Pancreas (tissue), 10 donors: ENCODE data around the gene EVC2. TPM values are rescaled to one million over a fixed set of nuclear protein-coding genes. Genes with fewer than 3 reads are reported as not detected.

Source experiments
- ATAC-seq, 4 donors: fragments of 200-7000 bp; cut with Tn5 transposase; one replicate each; pipeline versions ENCODE4 v1.8.0 to v1.9.1; 2020; ENCODE audit warnings: mild to moderate bottlenecking in 4 of 4, moderate library complexity in 4 of 4
- DNase-seq, 6 donors: peaks; one replicate each; pipeline ENCODE4 v3.0.0-alpha.2; 2020
- FAIRE-seq: peaks from 2 replicates; lab custom pipeline; 2012; peaks lifted over from hg19 to GRCh38; lab: Jason Lieb, UNC
- H3K27ac ChIP-seq, 4 donors: fragments of 200-600 bp; sonication (generic); 1 replicate in 3 of 4; 2 replicates in 1 of 4; pipeline versions ENCODE4 v1.5.0 to v1.8.0; 2020
- H3K27me3 ChIP-seq, 4 donors: fragments of 200-600 bp; one replicate each; pipeline ENCODE4 v1.8.0; 2021
- H3K36me3 ChIP-seq, 3 donors: fragments of 200-600 bp; sonication (generic) in 1 of 3; one replicate each; pipeline versions ENCODE4 v1.5.0 to v1.8.0; 2020 to 2021
- H3K4me1 ChIP-seq, 3 donors: fragments of 200-600 bp; one replicate each; pipeline ENCODE4 v1.8.0; 2021
- H3K4me3 ChIP-seq, 4 donors: fragments of 200-600 bp; sonication (generic) in 2 of 4; one replicate each; pipeline versions ENCODE4 v1.5.0 to v1.8.0; 2020 to 2021
- H3K9me3 ChIP-seq, 4 donors: fragments of 200-600 bp; one replicate each; pipeline ENCODE4 v1.8.0; 2021
- CTCF ChIP-seq, 4 donors: fragments of 200-600 bp; sonication (generic) in 3 of 4; IDR thresholded peaks; one replicate each; pipeline versions ENCODE4 v1.5.0 to v1.8.0; 2021; ENCODE audit warnings: antibody characterized with exemption in 4 of 4
- WGBS, 2 donors: extraction: QIAGEN DNeasy Blood & Tissue Kit; methylation state at CpG; one replicate each; pipeline ENCODE4 v1.1.7; 2013; 5-methylcytosine and 5-hydroxymethylcytosine counted together
- intact Hi-C, 3 donors: fragments of 100-400 bp; cut with DNase I; formaldehyde crosslinking; loops; one replicate each; pipeline versions ENCODE4 v1.11.1 to v1.14.2; 2022
- polyA plus RNA-seq, 2 donors: library from polyadenylated mRNA; stranded (reverse); fragments of 200-250 nt; gene quantifications; one replicate each; pipeline ENCODE4 v1.2.3, GENCODE V29; 2013
- total RNA-seq, 6 donors: library from RNA; stranded (reverse); fragmentation: NEBNext Ultra II Directional in 4 of 6; extraction: Animal tissue kit (Norgen Biotek cat#: 25700) in 4 of 6; gene quantifications; one replicate each; pipeline versions ENCODE4 v1.2.1 to v1.2.4, GENCODE V29; 2021 to 2023
- donor health status: healthy with polysubstance abuse.
- donor health status: DM: no; HTN: no; CAD: no; lungs with moderate emphysema.
- donor health status: DM: no; HTN: no; CAD: no.
- donor health status: control.
- donor health status: control.
- donor health status: Bipolar disorder and iron deficiency.
- donor health status: DM: yes; HTN: yes; CAD: no.
- donor health status: DM: no; HTN: no; CAD: no.
- donor health status: DM: no; HTN: no; CAD: no.
- donor health status: DM: yes; HTN: yes; CAD: no.

EVC2 gene
- total and polyA plus RNA-seq, 8 donors: 1.2 to 4.2 (median 1.9) TPM

DNA sequence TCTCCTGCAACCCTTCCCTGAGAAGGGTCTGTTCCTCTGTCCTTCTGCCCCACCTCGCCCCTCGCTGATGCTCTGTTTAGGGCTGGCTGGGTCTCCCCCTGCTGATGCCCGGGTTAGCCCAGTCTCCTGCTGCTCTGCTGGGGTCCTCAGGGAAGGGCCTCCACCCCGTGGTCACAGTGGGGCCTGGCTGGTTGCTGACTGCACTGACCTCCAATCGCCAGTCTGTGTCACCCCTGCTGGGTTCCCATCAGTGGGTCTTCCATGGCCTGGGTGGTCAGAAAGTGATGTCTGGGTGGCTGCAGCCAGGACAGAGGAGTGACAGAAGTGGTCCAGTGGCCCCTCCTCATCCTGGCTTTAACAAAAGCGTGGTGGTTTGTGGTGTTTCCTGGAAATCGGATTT lies 47.3 kb upstream of the EVC2 start:
- intact Hi-C loops: no loop called here
- H3K9me3 ChIP-seq: no peaks in the 10 kb centered on the region
- FAIRE-seq: no peak
- peaks cover 0 to 26% (median 4%) of the 10 kb centered on the region in 3 donors for H3K36me3 ChIP-seq
- no peaks in the 10 kb centered on the region for H3K4me1 ChIP-seq
- H3K27ac ChIP-seq: no peak overlapping the region
- DNase-seq: no peak
- ATAC-seq: no peak
- H3K27me3 ChIP-seq: no peaks in the 10 kb centered on the region
- TF ChIP-seq CTCF (IDR thresholded peaks at IDR 0.05): no peak
- WGBS, 2 donors: 75 to 92% methylated on average over 6 to 7 of the region's 7 CpGs
- H3K4me3 ChIP-seq: no peak overlapping the region

GRCh38 chr4:5755161-5755560 lies 46.8 kb upstream of the EVC2 start:
- H3K36me3 ChIP-seq: peaks cover 0 to 26% (median 4%) of the 10 kb centered on the region in 3 donors
- no peak overlapping the region for H3K4me3 ChIP-seq
- ATAC-seq (no peak), FAIRE-seq (no peak), DNase-seq (no peak)
- no peak for TF ChIP-seq CTCF (IDR thresholded peaks at IDR 0.05)
- no peak overlapping the region for H3K27ac ChIP-seq
- 95% methylated on average over 16 of the region's 16 CpGs for WGBS, 2 donors
- no peaks in the 10 kb centered on the region for H3K9me3 ChIP-seq
- intact Hi-C loops: no loop called here
- no peaks in the 10 kb centered on the region for H3K27me3 ChIP-seq
- no peaks in the 10 kb centered on the region for H3K4me1 ChIP-seq

GRCh38 chr4:5754529-5754881 lies 46.1 kb upstream of the EVC2 start:
- Histone ChIP-seq H3K36me3 (peaks cover 0 to 26% (median 4%) of the 10 kb centered on the region in 3 donors), H3K27me3 (no peaks in the 10 kb centered on the region), H3K4me3 (no peak overlapping the region), H3K27ac (no peak overlapping the region), H3K4me1 (no peaks in the 10 kb centered on the region), H3K9me3 (no peaks in the 10 kb centered on the region)
- WGBS, 2 donors: 96 to 99% methylated on average over 8 of the region's 8 CpGs
- no peak for ATAC-seq
- intact Hi-C loops: no loop called here
- TF ChIP-seq CTCF (IDR thresholded peaks at IDR 0.05): no peak
- FAIRE-seq: no peak
- no peak for DNase-seq

DNA sequence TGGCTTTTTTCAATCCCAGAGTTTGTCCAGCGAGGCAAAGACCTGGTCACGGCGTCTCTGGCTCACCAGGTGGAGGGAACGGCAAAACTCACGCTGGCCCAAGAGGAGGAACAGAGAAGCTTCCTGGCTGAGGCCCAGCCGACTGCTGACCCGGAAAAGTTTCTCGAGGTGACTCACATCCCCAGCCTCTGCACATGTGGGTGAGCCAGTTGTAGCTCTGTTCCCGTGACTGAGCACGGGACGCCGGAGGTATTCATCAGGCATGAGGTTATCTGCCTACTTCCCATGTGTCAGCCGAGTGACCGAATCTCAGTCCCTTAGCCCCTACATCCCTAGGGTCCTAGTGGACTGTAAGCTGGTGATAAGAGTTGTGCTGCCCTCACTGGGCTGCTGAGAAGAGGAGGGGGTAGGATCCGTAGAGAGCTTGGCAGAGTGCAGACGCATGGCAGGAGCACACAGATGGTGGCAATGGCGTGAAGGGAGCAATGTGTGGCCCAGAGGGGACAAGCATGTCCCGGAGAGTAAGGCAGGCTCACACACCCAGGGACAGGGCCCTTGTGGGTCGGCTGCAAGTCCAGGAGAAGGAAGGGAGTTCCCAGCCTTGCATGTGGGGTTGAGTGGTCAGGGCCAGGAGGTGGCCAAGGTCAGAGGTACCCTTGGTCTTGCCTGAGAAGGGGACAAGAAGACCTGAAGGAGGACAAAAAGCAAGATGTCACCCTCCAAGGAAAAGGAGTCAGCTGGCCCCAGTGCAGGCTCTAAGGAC lies 45.6 kb upstream of the EVC2 start:
- TF ChIP-seq CTCF (IDR thresholded peaks at IDR 0.05): no peak
- peaks cover 0 to 26% (median 4%) of the 10 kb centered on the region in 3 donors for H3K36me3 ChIP-seq
- H3K4me3 ChIP-seq: no peak overlapping the region
- no peak overlapping the region for H3K27ac ChIP-seq
- no peak for FAIRE-seq
- H3K4me1 ChIP-seq: no peaks in the 10 kb centered on the region
- ATAC-seq: no peak
- intact Hi-C loops: no loop called here
- no peaks in the 10 kb centered on the region for H3K9me3 ChIP-seq
- no peak for DNase-seq
- H3K27me3 ChIP-seq: no peaks in the 10 kb centered on the region
- 87 to 89% methylated on average over 19 of the region's 19 CpGs for WGBS, 2 donors

DNA sequence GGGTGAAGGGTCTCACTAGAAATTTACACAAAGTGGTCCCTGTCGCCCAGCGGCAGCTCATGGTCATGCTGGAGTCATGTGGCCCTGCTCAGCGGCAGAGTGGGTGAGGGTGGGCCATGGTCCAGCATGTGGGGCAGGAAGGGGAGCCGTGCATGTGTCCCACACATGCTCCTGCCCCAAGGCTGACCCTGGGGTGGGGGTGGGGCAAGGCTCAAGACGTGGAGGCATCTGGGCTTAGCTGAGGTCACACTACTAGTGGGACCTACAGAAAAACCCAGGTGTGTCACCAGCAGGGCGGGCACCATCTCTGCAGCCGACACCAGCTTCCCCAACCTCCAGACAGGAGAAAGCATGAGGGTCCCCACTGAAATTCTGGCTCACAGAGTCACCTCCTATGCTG lies 45.0 kb upstream of the EVC2 start:
- Histone ChIP-seq H3K4me3 (no peak overlapping the region), H3K36me3 (peaks cover 0 to 26% (median 4%) of the 10 kb centered on the region in 3 donors), H3K27ac (no peak overlapping the region), H3K9me3 (no peaks in the 10 kb centered on the region), H3K27me3 (no peaks in the 10 kb centered on the region), H3K4me1 (no peaks in the 10 kb centered on the region)
- ATAC-seq (no peak), DNase-seq (no peak), FAIRE-seq (no peak)
- no peak for TF ChIP-seq CTCF (IDR thresholded peaks at IDR 0.05)
- intact Hi-C loops: no loop called here
- 85 to 93% methylated on average over 7 of the region's 7 CpGs for WGBS, 2 donors
